Bronchial smooth muscle cell (primary cell): ENCODE data around the gene LRRFIP1. TPM values are rescaled to one million over a fixed set of nuclear protein-coding genes. Genes with fewer than 3 reads are reported as not detected.

ENCODE experiments used
- total RNA-seq: library from RNA; depleted of rRNA; stranded (reverse); fragments of >200 nt; gene quantifications from 2 replicates; pipeline ENCODE4 v1.2.1, GENCODE V29; 2014

Gene LRRFIP1
- 33.6 and 34.3 TPM in 2 replicates for total RNA-seq

GRCh38 chr2:237627441-237628246 is at the start of gene LRRFIP1:
Gene LRRFIP1 (plus strand): TSS chr2:237627587. CDS start chr2:237627645, 58 bp downstream.

GRCh38 chr2:237590272-237591140 is 36.9 kb upstream of the LRRFIP1 start, which contains the start of gene RAB17:
Gene RAB17 (minus strand): TSS chr2:237590734. CDS start chr2:237586154, 4,580 bp downstream.

GRCh38 chr2:237798236-237799059 is 171.1 kb downstream of the LRRFIP1 start, which contains the start of gene RBM44:
Gene RBM44 (plus strand): TSS chr2:237798779. CDS start chr2:237813610, 14,831 bp downstream.

Other genes with a start within 250 kb of the LRRFIP1 start
- gene COL6A3, start 213.4 kb upstream of the LRRFIP1 start, total RNA-seq: 1,632 and 2,334 TPM in 2 replicates
- 2.8 and 5.4 TPM in 2 replicates for gene MLPH, start 140.3 kb upstream of the LRRFIP1 start, total RNA-seq
- gene PRLH, start 61.0 kb upstream of the LRRFIP1 start, total RNA-seq: not detected in 2 replicates
- gene RAB17, start 36.9 kb upstream of the LRRFIP1 start, total RNA-seq: 0.17 and 0.47 TPM in 2 replicates
- gene RBM44, start 171.2 kb downstream of the LRRFIP1 start, total RNA-seq: 0.16 and 0.17 TPM in 2 replicates
- gene RAMP1, start 232.0 kb downstream of the LRRFIP1 start, total RNA-seq: 2.7 and 7.6 TPM in 2 replicates